CD4-positive, alpha-beta T cell treated with Interleukin-4 for 4 hours (primary cell): ENCODE measurements around the gene DHX35.

Experiments
- DNase-seq: peaks from one replicate; pipeline ENCODE4 v3.0.0-alpha.2; 2020

DHX35 gene

GRCh38 chr20:38962044-38962927 is at the start of gene DHX35:
Gene DHX35, plus strand, starts transcription at chr20:38962344. Its CDS starts 24 bp downstream, at chr20:38962368.
- DNase-seq: peak; percentile 97

- DNase-seq: no peak
These were observed 46.8 kb upstream of the DHX35 start for GRCh38 chr20:38915355-38915754.

GRCh38 chr20:38917657-38918056 is 44.5 kb upstream of the DHX35 start:
- no peak for DNase-seq

- no peak for DNase-seq
These were observed 44.0 kb upstream of the DHX35 start for GRCh38 chr20:38918172-38918571.

GRCh38 chr20:38919683-38920082 is 42.5 kb upstream of the DHX35 start:
- DNase-seq: no peak

GRCh38 chr20:38920411-38920810 is 41.7 kb upstream of the DHX35 start:
- no peak for DNase-seq

GRCh38 chr20:38920851-38921250 is 41.3 kb upstream of the DHX35 start:
- no peak for DNase-seq

GRCh38 chr20:38924718-38925117 is 37.4 kb upstream of the DHX35 start:
- DNase-seq: no peak

- peak; percentile 96 for DNase-seq
These were observed 35.8 kb upstream of the DHX35 start, which contains the start of gene FAM83D for GRCh38 chr20:38926142-38926933. Gene FAM83D, plus strand, starts transcription at chr20:38926417. Its CDS starts 26 bp downstream, at chr20:38926443.

GRCh38 chr20:38926934-38927616 is 35.1 kb upstream of the DHX35 start:
- no peak for DNase-seq

GRCh38 chr20:38927902-38928578 is 34.1 kb upstream of the DHX35 start:
- no peak for DNase-seq

- no peak for DNase-seq
These were observed 31.9 kb upstream of the DHX35 start for GRCh38 chr20:38930242-38930569.

GRCh38 chr20:38931984-38932383 is 30.2 kb upstream of the DHX35 start:
- no peak for DNase-seq

GRCh38 chr20:38932457-38933120 is 29.6 kb upstream of the DHX35 start:
- no peak for DNase-seq

- no peak for DNase-seq
These were observed 27.6 kb upstream of the DHX35 start for GRCh38 chr20:38934530-38934929.

GRCh38 chr20:38935285-38935684 is 26.9 kb upstream of the DHX35 start:
- DNase-seq: no peak

GRCh38 chr20:38935967-38936407 is 26.2 kb upstream of the DHX35 start:
- DNase-seq: no peak

GRCh38 chr20:38937000-38937399 is 25.1 kb upstream of the DHX35 start:
- DNase-seq: no peak

GRCh38 chr20:38937978-38938473 is 24.1 kb upstream of the DHX35 start:
- DNase-seq: no peak

GRCh38 chr20:38939686-38940085 is 22.5 kb upstream of the DHX35 start:
- DNase-seq: no peak

GRCh38 chr20:38940644-38941043 is 21.5 kb upstream of the DHX35 start:
- no peak for DNase-seq
